ENCODE results near the gene MRPL17.
"Not testable (repeated sequence)": the region's sequence is repeated elsewhere in the genome, so short reads cannot be mapped to it uniquely, and the experiment has no call there.

Gene MRPL17

GRCh38 chr11:6682936-6683861 is at the start of gene MRPL17:
TSS of gene MRPL17 (minus strand) at chr11:6683340. CDS start at chr11:6683296, 44 bp downstream.
- peak; percentile 99 for DNase-seq

- no peak for DNase-seq
Measured at GRCh38 chr11:6727971-6728760, 45.0 kb upstream of the MRPL17 start.

- DNase-seq: no peak
Measured at GRCh38 chr11:6725386-6725896, 42.3 kb upstream of the MRPL17 start.

- no peak for DNase-seq
Measured at GRCh38 chr11:6724013-6724412, 40.9 kb upstream of the MRPL17 start.

- DNase-seq: no peak
Measured at GRCh38 chr11:6721343-6721742, 38.2 kb upstream of the MRPL17 start.

- DNase-seq: no peak
Measured at GRCh38 chr11:6719576-6719975, 36.4 kb upstream of the MRPL17 start.

- no peak for DNase-seq
Measured at GRCh38 chr11:6717426-6717825, 34.3 kb upstream of the MRPL17 start.

- DNase-seq: peak; percentile 75
Measured at GRCh38 chr11:6711552-6711951, 28.4 kb upstream of the MRPL17 start.

GRCh38 chr11:6708876-6709275 is 25.7 kb upstream of the MRPL17 start:
- no peak for DNase-seq

GRCh38 chr11:6705905-6706535 is 22.9 kb upstream of the MRPL17 start:
- no peak for DNase-seq

GRCh38 chr11:6703247-6704063 is 20.3 kb upstream of the MRPL17 start:
- DNase-seq: no peak

- DNase-seq: not testable (repeated sequence)
Measured at GRCh38 chr11:6701955-6702354, 18.8 kb upstream of the MRPL17 start.

GRCh38 chr11:6695377-6695776 is 12.2 kb upstream of the MRPL17 start:
- DNase-seq: no peak

- DNase-seq: no peak
Measured at GRCh38 chr11:6694229-6694535, 11.0 kb upstream of the MRPL17 start.

- DNase-seq: no peak
Measured at GRCh38 chr11:6693342-6694228, 10.4 kb upstream of the MRPL17 start.

- no peak for DNase-seq
Measured at GRCh38 chr11:6692128-6692527, 9.0 kb upstream of the MRPL17 start.

- DNase-seq: not testable (repeated sequence)
Measured at GRCh38 chr11:6690431-6691132, 7.4 kb upstream of the MRPL17 start.

GRCh38 chr11:6687876-6688275 is 4.7 kb upstream of the MRPL17 start:
- DNase-seq: no peak

GRCh38 chr11:6686006-6686405 is 2.9 kb upstream of the MRPL17 start:
- no peak for DNase-seq

GRCh38 chr11:6684068-6684467 is 928 bp upstream of the MRPL17 start:
- not testable (repeated sequence) for DNase-seq

GRCh38 chr11:6682591-6682935 is 577 bp downstream of the MRPL17 start:
- no peak for DNase-seq
